ENCODE measurements around the gene GOLGA8N.

The GOLGA8N gene

GRCh38 chr15:32651229-32651837 lies 58.1 kb downstream of the GOLGA8N start:
- peak; percentile 50 for DNase-seq (ENCODE audit: low spot score)

GRCh38 chr15:32652178-32652577 lies 58.9 kb downstream of the GOLGA8N start:
- no peak for DNase-seq (ENCODE audit: low spot score)

- no peak for DNase-seq (ENCODE audit: low spot score)
These were observed 62.8 kb downstream of the GOLGA8N start for GRCh38 chr15:32656091-32656490.

GRCh38 chr15:32656496-32656895 lies 63.2 kb downstream of the GOLGA8N start:
- no peak for DNase-seq (ENCODE audit: low spot score)

Measured in putamen (tissue), 1 donor.